Endothelial cell of umbilical vein (primary cell): ENCODE measurements around the gene SWT1. TPM values are rescaled to one million over a fixed set of nuclear protein-coding genes. Genes with fewer than 3 reads are reported as not detected.
A peak's percentile ranks its signal among the peaks of the same experiment; 100 is the strongest.

Experiments used
- BruUV-seq: library from RNA; stranded (reverse); fragments of 400-500 nt; replicated peaks from 2 replicates; lab custom pipeline; 2021; lab: Mats Ljungman, UMichigan
- CTCF ChIA-PET: fragments of 300-600, 350-600 bp; sonication (Branson Sonifier 250); formaldehyde crosslinking; loops from one replicate; lab custom pipeline; 2021; ENCODE audit warnings: antibody characterized with exemption, inconsistent platforms; lab: Charles Lee
- POLR2A ChIA-PET: fragments of 300-600, 350-600 bp; sonication (Branson Sonifier 250); formaldehyde crosslinking; loops from one replicate; lab custom pipeline; 2021; ENCODE audit warnings: antibody characterized with exemption, inconsistent platforms; lab: Charles Lee
- DNase-seq: peaks from one replicate; pipeline ENCODE4 v3.0.0-alpha.2; 2011; ENCODE audit warnings: low read depth, low spot score
- FAIRE-seq: peaks from 2 replicates; lab custom pipeline; 2011; peaks lifted over from hg19 to GRCh38; lab: Jason Lieb, UNC
- H2AFZ ChIP-seq: 2 replicates; pipeline ENCODE4 v1.6.0; 2012; ENCODE audit warnings: low read depth, low read length, control low read depth, inconsistent platforms
- H3K27ac ChIP-seq: 2 replicates; pipeline ENCODE4 v1.5.1; 2011; ENCODE audit warnings: low read depth, mild to moderate bottlenecking, control low read depth, low read length, moderate library complexity; ENCODE audit not compliant: insufficient read depth
- H3K27me3 ChIP-seq, 2 experiments: 2 replicates each; pipeline versions ENCODE4 v1.6.0 to v1.6.1; 2011; ENCODE audit warnings: low read length in 2 of 2, mixed read lengths in 1 of 2; ENCODE audit not compliant: control insufficient read depth in 2 of 2, insufficient read depth in 2 of 2
- H3K36me3 ChIP-seq, 2 experiments: 2 replicates in 1 of 2; 3 replicates in 1 of 2; pipeline ENCODE4 v1.5.1; 2011; ENCODE audit warnings: low read length in 2 of 2, mild to moderate bottlenecking in 1 of 2, moderate library complexity in 1 of 2; ENCODE audit not compliant: control insufficient read depth in 2 of 2, insufficient read depth in 2 of 2; ENCODE audit errors: extremely low read depth in 1 of 2
- H3K4me1 ChIP-seq: 3 replicates; pipeline ENCODE4 v1.5.1; 2011; ENCODE audit warnings: mild to moderate bottlenecking, low read length; ENCODE audit not compliant: control insufficient read depth, insufficient read depth; ENCODE audit errors: extremely low read depth
- H3K4me2 ChIP-seq: 2 replicates; pipeline ENCODE4 v1.6.1; 2011; ENCODE audit warnings: low read length, control low read depth, mixed read lengths; ENCODE audit not compliant: insufficient read depth
- H3K4me3 ChIP-seq, 3 experiments: fragments of 200-600 bp in 1 of 3; sonication (generic), shearing (Covaris generic) in 1 of 3; replicated peaks in 1 of 3; 2 replicates each; pipeline ENCODE4 v1.5.1; 2011 to 2016; ENCODE audit warnings: control low read depth in 3 of 3, low read length in 3 of 3, mild to moderate bottlenecking in 2 of 3, inconsistent platforms in 1 of 3, low read depth in 1 of 3, moderate library complexity in 1 of 3; ENCODE audit not compliant: insufficient read depth in 1 of 3
- H3K79me2 ChIP-seq: 2 replicates; pipeline ENCODE4 v1.6.0; 2012; ENCODE audit warnings: low read length, inconsistent platforms; ENCODE audit not compliant: control insufficient read depth, insufficient read depth
- H3K9ac ChIP-seq: replicated peaks from 2 replicates; pipeline ENCODE3; 2011; ENCODE audit warnings: low read length, control low read depth; ENCODE audit not compliant: insufficient read depth; ENCODE audit errors: extremely low read depth
- H3K9me1 ChIP-seq: replicated peaks from 3 replicates; pipeline ENCODE4 v1.6.0; 2011; ENCODE audit warnings: mild to moderate bottlenecking, low read length; ENCODE audit not compliant: control insufficient read depth, insufficient read depth; ENCODE audit errors: extremely low read depth
- H3K9me3 ChIP-seq: replicated peaks from 2 replicates; pipeline ENCODE4 v1.5.1; 2012; ENCODE audit warnings: low read length, inconsistent platforms; ENCODE audit not compliant: control insufficient read depth, insufficient read depth
- H4K20me1 ChIP-seq: replicated peaks from 2 replicates; pipeline ENCODE3; 2011; ENCODE audit warnings: mild to moderate bottlenecking, low read length; ENCODE audit not compliant: control insufficient read depth, insufficient read depth; ENCODE audit errors: extremely low read depth
- FOS ChIP-seq: IDR thresholded peaks from 2 replicates; pipeline ENCODE4 v1.6.1; 2011; ENCODE audit warnings: mild to moderate bottlenecking, low read length, moderate library complexity, borderline replicate concordance; ENCODE audit not compliant: insufficient read depth
- GATA2 ChIP-seq: IDR thresholded peaks from 2 replicates; pipeline ENCODE4 v1.7.0; 2011; ENCODE audit warnings: low read depth, mild to moderate bottlenecking, moderate library complexity, mixed read lengths, low read length; ENCODE audit not compliant: insufficient read length, insufficient read depth
- MYC ChIP-seq: IDR thresholded peaks from one replicate; pipeline ENCODE4 v1.6.1; 2011; ENCODE audit warnings: mild to moderate bottlenecking, low read depth, low read length
- POLR2A ChIP-seq: IDR thresholded peaks from 2 replicates; pipeline ENCODE4 v1.6.1; 2012; ENCODE audit warnings: low read depth, mild to moderate bottlenecking, control low read depth, low read length
- POLR2AphosphoS5 ChIP-seq: IDR thresholded peaks from 2 replicates; pipeline ENCODE4 v1.6.1; 2012; ENCODE audit warnings: low read depth, mild to moderate bottlenecking, control low read depth, low read length, moderate library complexity; ENCODE audit not compliant: insufficient read depth
- dilution Hi-C: fragments of 300-500 bp; cut with MboI; formaldehyde crosslinking; loops from one replicate; pipeline ENCODE4 v1.15.0; 2019; ENCODE audit warnings: low sequenced_read_pairs; ENCODE audit not compliant: extremely low pct_ligation_motif_present
- intact Hi-C: fragments of 100-400 bp; cut with micrococcal nuclease; formaldehyde crosslinking; loops from one replicate; pipeline ENCODE4 v1.10.0; 2022
- polyA plus RNA-seq, 4 experiments: library from polyadenylated mRNA; depleted of rRNA in 3 of 4; stranded (reverse) in 3 of 4; unstranded in 1 of 4; fragments of >200 nt; gene quantifications; 2 replicates each; pipeline versions ENCODE4 v1.2.1 to v1.2.3, GENCODE V29; 2011 to 2012; ENCODE audit warnings: missing spikeins in 1 of 4
- total RNA-seq: library from RNA; stranded (reverse); gene quantifications from 2 replicates; pipeline ENCODE4 v1.2.3, GENCODE V29; 2021
- TF ChIP-seq, protein P1 (sequence below): IDR thresholded peaks from 2 replicates; pipeline ENCODE4 v1.6.1; 2011; ENCODE audit not compliant: insufficient read depth, insufficient read length
- TF ChIP-seq, protein P2 (sequence below), 2 donors: IDR thresholded peaks; 1 replicate in 1 of 2; 2 replicates in 1 of 2; pipeline ENCODE4 v1.5.1; 2011; ENCODE audit warnings: low read length in 2 of 2, mild to moderate bottlenecking in 2 of 2, moderate library complexity in 2 of 2, control low read depth in 1 of 2, inconsistent platforms in 1 of 2, low read depth in 1 of 2; ENCODE audit not compliant: insufficient read depth in 1 of 2; ENCODE audit errors: extremely low read depth in 1 of 2

The SWT1 gene
- total and polyA plus RNA-seq, 2 donors (not counting 3 experiments of a cell fraction or from before 2014, with no cell fraction given), result 1.0 to 4.3 TPM

DNA sequence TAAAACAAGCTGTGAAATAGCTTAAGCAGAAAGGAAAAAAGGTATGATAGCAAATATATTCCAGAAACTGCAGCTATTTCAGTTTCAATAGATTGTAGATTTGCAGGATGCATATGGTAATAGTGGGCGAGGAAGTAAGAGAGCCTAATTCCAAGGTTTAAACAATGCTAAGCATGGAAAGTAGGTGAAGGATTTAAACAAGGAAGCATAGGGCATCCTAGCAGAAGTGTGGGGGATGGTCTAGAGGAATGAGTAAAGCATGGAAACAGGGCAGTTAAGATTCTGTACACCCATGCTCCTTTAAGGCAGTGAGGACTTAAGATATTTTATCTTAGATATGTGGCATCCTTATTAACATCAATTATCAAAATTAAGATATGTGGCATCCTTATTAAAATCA is 157.4 kb downstream of the SWT1 start:
- H3K9me1 ChIP-seq, result peaks cover 2% of the 10 kb centered on the region
- H3K4me2 ChIP-seq, result peak overlapping the region; percentile 95
- H3K9ac ChIP-seq, result peak overlapping the region; percentile 20
- BruUV-seq, result no TSS peak
- peaks cover 73% of the 10 kb centered on the region for H3K79me2 ChIP-seq
- CTCF ChIA-PET, result interaction anchor here (0.6 to 1.7 kb wide), 5 partner anchors 9 to 356 kb away, joined by 3 to 14 read pairs (median 4); no protein-coding TSS in a partner anchor
- H3K9me3 ChIP-seq, result no peaks in the 10 kb centered on the region
- H3K4me1 ChIP-seq, result peaks cover 42% of the 10 kb centered on the region
- dilution Hi-C loops (no loop called here), intact Hi-C loops (loop anchor here (1.0 kb wide), 1 partner anchor 521 kb away; no protein-coding TSS in a partner anchor)
- TF ChIP-seq, protein P1, sequence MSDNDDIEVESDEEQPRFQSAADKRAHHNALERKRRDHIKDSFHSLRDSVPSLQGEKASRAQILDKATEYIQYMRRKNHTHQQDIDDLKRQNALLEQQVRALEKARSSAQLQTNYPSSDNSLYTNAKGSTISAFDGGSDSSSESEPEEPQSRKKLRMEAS, result no peak
- TF ChIP-seq POLR2AphosphoS5 (no peak), GATA2 (no peak), POLR2A (no peak), FOS (no peak), MYC (no peak)
- TF ChIP-seq, protein P2, sequence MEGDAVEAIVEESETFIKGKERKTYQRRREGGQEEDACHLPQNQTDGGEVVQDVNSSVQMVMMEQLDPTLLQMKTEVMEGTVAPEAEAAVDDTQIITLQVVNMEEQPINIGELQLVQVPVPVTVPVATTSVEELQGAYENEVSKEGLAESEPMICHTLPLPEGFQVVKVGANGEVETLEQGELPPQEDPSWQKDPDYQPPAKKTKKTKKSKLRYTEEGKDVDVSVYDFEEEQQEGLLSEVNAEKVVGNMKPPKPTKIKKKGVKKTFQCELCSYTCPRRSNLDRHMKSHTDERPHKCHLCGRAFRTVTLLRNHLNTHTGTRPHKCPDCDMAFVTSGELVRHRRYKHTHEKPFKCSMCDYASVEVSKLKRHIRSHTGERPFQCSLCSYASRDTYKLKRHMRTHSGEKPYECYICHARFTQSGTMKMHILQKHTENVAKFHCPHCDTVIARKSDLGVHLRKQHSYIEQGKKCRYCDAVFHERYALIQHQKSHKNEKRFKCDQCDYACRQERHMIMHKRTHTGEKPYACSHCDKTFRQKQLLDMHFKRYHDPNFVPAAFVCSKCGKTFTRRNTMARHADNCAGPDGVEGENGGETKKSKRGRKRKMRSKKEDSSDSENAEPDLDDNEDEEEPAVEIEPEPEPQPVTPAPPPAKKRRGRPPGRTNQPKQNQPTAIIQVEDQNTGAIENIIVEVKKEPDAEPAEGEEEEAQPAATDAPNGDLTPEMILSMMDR (IDR thresholded peaks at IDR 0.05; ENCODE audit: extremely low read depth in 1 of 2, insufficient read depth in 1 of 2, low read depth in 1 of 2, low read length in 2 of 2), result no peak
- no peak overlapping the region for H2AFZ ChIP-seq
- H3K27ac ChIP-seq, result no peak overlapping the region
- POLR2A ChIA-PET, result no interaction called here
- no peaks in the 10 kb centered on the region for H3K27me3 ChIP-seq
- H3K36me3 ChIP-seq, result peaks cover 0 to 7% of the 10 kb centered on the region in 2 experiments
- H4K20me1 ChIP-seq, result peaks cover 23% of the 10 kb centered on the region
- FAIRE-seq (no peak), DNase-seq (peak; percentile 41)
- peak overlapping the region; percentile 8 to 98 (median 94) for H3K4me3 ChIP-seq
